ENCODE measurements around the gene ZNRD2. TPM values are rescaled to one million over a fixed set of nuclear protein-coding genes. Genes with fewer than 3 reads are reported as not detected.
"Not testable (repeated sequence)": the region's sequence is repeated elsewhere in the genome, so short reads cannot be mapped to it uniquely, and the experiment has no call there.

Gene ZNRD2
- 10 to 100 TPM; 50.7 to 56.4 TPM for total RNA-seq

GRCh38 chr11:65569973-65570918, at the start of gene ZNRD2:
ZNRD2 (plus strand) TSS chr11:65570477; CDS start chr11:65570492, 15 bp downstream.
- Mint-ChIP-seq H3K4me3 (peak within 1 kb of the TSS; percentile 97), H3K9me3 (ENCODE audit: low read depth) (no peaks in the 10 kb centered on the region), H3K36me3 (ENCODE audit: low read depth) (peaks cover 35% of the 10 kb centered on the region), H3K27me3 (no peaks in the 10 kb centered on the region), H3K27ac (peak within 1 kb of the TSS; percentile 96), H3K4me1 (peaks cover 60% of the 10 kb centered on the region)
- peak; percentile 100 for DNase-seq
- CTCF ChIA-PET = interaction anchor here (0.5 to 4.6 kb wide), 12 partner anchors 11 to 425 kb away, joined by 3 to 42 read pairs (median 4); partner anchors contain the start of gene PCNX3
- intact Hi-C loops (cut with DNase I, micrococcal nuclease) = loop anchor here (1.0 to 5.0 kb wide), 19 partner anchors 15 to 793 kb away; partner anchors contain the start of genes PCNX3 (in 2 of the 2), SLC25A45 (in 2 of the 2), ATG2A (in 1 of the 2) and BANF1 (in 1 of the 2)
- POLR2A ChIA-PET = interaction anchor here (0.5 to 2.0 kb wide), 10 partner anchors 11 to 151 kb away, joined by 3 to 7 read pairs (median 5); partner anchors contain the start of gene MAP3K11
- peak; percentile 75 for ATAC-seq

- H3K4me3 Mint-ChIP-seq = peak overlapping the region; percentile 74
- ATAC-seq; H3K9me3 Mint-ChIP-seq (ENCODE audit: low read depth); H3K27me3 Mint-ChIP-seq; H3K36me3 Mint-ChIP-seq (ENCODE audit: low read depth); intact Hi-C loops (cut with DNase I, micrococcal nuclease): not testable (repeated sequence)
- peak overlapping the region; percentile 34 for H3K27ac Mint-ChIP-seq
- CTCF ChIA-PET = interaction anchor here (0.5 to 1.5 kb wide), 3 partner anchors 22 to 1335 kb away, joined by 3 read pairs; no protein-coding TSS in a partner anchor
- peak; percentile 48 for DNase-seq
- H3K4me1 Mint-ChIP-seq = peaks cover 41% of the 10 kb centered on the region
- POLR2A ChIA-PET = interaction anchor here (0.6 kb wide), 1 partner anchor 13 kb away, joined by 4 read pairs; no protein-coding TSS in a partner anchor
Measured at GRCh38 chr11:65521777-65522521, 48.3 kb upstream of the ZNRD2 start.

GRCh38 chr11:65522718-65523630, 47.3 kb upstream of the ZNRD2 start:
- intact Hi-C loops (cut with DNase I, micrococcal nuclease); H3K27me3 Mint-ChIP-seq; H3K9me3 Mint-ChIP-seq (ENCODE audit: low read depth): not testable (repeated sequence)
- ATAC-seq (peak; percentile 23), DNase-seq (peak; percentile 57)
- Mint-ChIP-seq H3K4me1 (peaks cover 43% of the 10 kb centered on the region), H3K36me3 (ENCODE audit: low read depth) (peaks cover 13% of the 10 kb centered on the region), H3K4me3 (peak overlapping the region; percentile 74), H3K27ac (peak overlapping the region; percentile 93)
- ChIA-PET CTCF (interaction anchor here (1.3 kb wide), 1 partner anchor 107 kb away, joined by 3 read pairs; no protein-coding TSS in a partner anchor), POLR2A (interaction anchor here (1.1 kb wide), 1 partner anchor 17 kb away, joined by 3 read pairs; no protein-coding TSS in a partner anchor)

- H3K36me3 Mint-ChIP-seq (ENCODE audit: low read depth) = peaks cover 13% of the 10 kb centered on the region
- peak overlapping the region; percentile 74 for H3K4me3 Mint-ChIP-seq
- H3K9me3 Mint-ChIP-seq (ENCODE audit: low read depth); DNase-seq; intact Hi-C loops (cut with DNase I, micrococcal nuclease); H3K27me3 Mint-ChIP-seq: not testable (repeated sequence)
- peak overlapping the region; percentile 93 for H3K27ac Mint-ChIP-seq
- H3K4me1 Mint-ChIP-seq = peaks cover 43% of the 10 kb centered on the region
- ChIA-PET POLR2A (interaction anchor here (0.9 to 1.1 kb wide), 2 partner anchors 17 to 98 kb away, joined by 3 read pairs; no protein-coding TSS in a partner anchor), CTCF (interaction anchor here (0.5 to 3.8 kb wide), 2 partner anchors 9 to 17 kb away, joined by 3 to 26 read pairs; no protein-coding TSS in a partner anchor)
- ATAC-seq = peak; percentile 10
Measured at GRCh38 chr11:65523631-65523968, 46.7 kb upstream of the ZNRD2 start.

GRCh38 chr11:65524014-65524740, 46.1 kb upstream of the ZNRD2 start:
- Mint-ChIP-seq H3K4me3 (peak overlapping the region; percentile 74), H3K36me3 (ENCODE audit: low read depth) (peaks cover 16% of the 10 kb centered on the region), H3K27me3 (no peaks in the 10 kb centered on the region), H3K4me1 (peaks cover 48% of the 10 kb centered on the region), H3K9me3 (ENCODE audit: low read depth) (no peaks in the 10 kb centered on the region), H3K27ac (peak overlapping the region; percentile 93)
- intact Hi-C loops (cut with DNase I, micrococcal nuclease) = loop anchor here in 1 of 2 experiments (1.0 to 2.0 kb wide), 2 partner anchors 91 to 395 kb away; partner anchors contain the start of genes C11orf68, DRAP1, MAP3K11 and PCNX3
- ATAC-seq (peak; percentile 11), DNase-seq (no peak)
- ChIA-PET CTCF (interaction anchor here (0.5 to 3.8 kb wide), 5 partner anchors 9 to 256 kb away, joined by 3 to 26 read pairs (median 4); no protein-coding TSS in a partner anchor), POLR2A (interaction anchor here (0.9 to 1.5 kb wide), 4 partner anchors 17 to 99 kb away, joined by 3 to 4 read pairs (median 3); partner anchors contain the start of gene PCNX3)

GRCh38 chr11:65524741-65525545, 45.3 kb upstream of the ZNRD2 start, which contains the start of gene SCYL1:
SCYL1 (plus strand) TSS chr11:65525083; CDS start chr11:65525154, 71 bp downstream.
- intact Hi-C loops (cut with DNase I, micrococcal nuclease) = loop anchor here in 1 of 2 experiments (1.0 to 2.0 kb wide), 8 partner anchors 15 to 477 kb away; partner anchors contain the start of genes BANF1, C11orf68, DRAP1 and EIF1AD
- H3K9me3 Mint-ChIP-seq (ENCODE audit: low read depth) = no peaks in the 10 kb centered on the region
- peaks cover 51% of the 10 kb centered on the region for H3K4me1 Mint-ChIP-seq
- peak within 1 kb of the TSS; percentile 93 for H3K27ac Mint-ChIP-seq
- DNase-seq = peak; percentile 91
- ChIA-PET CTCF (interaction anchor here (0.6 to 3.8 kb wide), 7 partner anchors 16 to 255 kb away, joined by 3 to 26 read pairs (median 4); no protein-coding TSS in a partner anchor), POLR2A (interaction anchor here (0.6 to 1.5 kb wide), 6 partner anchors 14 to 104 kb away, joined by 3 to 8 read pairs (median 3); partner anchors contain the start of genes MALAT1 and PCNX3)
- H3K27me3 Mint-ChIP-seq = no peaks in the 10 kb centered on the region
- ATAC-seq = peak; percentile 85
- peak within 1 kb of the TSS; percentile 86 for H3K4me3 Mint-ChIP-seq
- H3K36me3 Mint-ChIP-seq (ENCODE audit: low read depth) = peaks cover 16% of the 10 kb centered on the region

GRCh38 chr11:65525546-65526480, 44.5 kb upstream of the ZNRD2 start:
- H3K27me3 Mint-ChIP-seq = no peaks in the 10 kb centered on the region
- H3K9me3 Mint-ChIP-seq (ENCODE audit: low read depth) = no peaks in the 10 kb centered on the region
- peak overlapping the region; percentile 69 for H3K27ac Mint-ChIP-seq
- peak overlapping the region; percentile 86 for H3K4me3 Mint-ChIP-seq
- ATAC-seq (peak; percentile 11), DNase-seq (no peak)
- CTCF ChIA-PET = interaction anchor here (0.6 to 3.8 kb wide), 10 partner anchors 15 to 592 kb away, joined by 3 to 26 read pairs (median 4); no protein-coding TSS in a partner anchor
- H3K4me1 Mint-ChIP-seq = peaks cover 51% of the 10 kb centered on the region
- H3K36me3 Mint-ChIP-seq (ENCODE audit: low read depth) = peaks cover 18% of the 10 kb centered on the region
- POLR2A ChIA-PET = interaction anchor here (0.6 to 1.5 kb wide), 5 partner anchors 13 to 105 kb away, joined by 3 to 8 read pairs (median 3); partner anchors contain the start of genes MALAT1 and PCNX3
- intact Hi-C loops (cut with DNase I, micrococcal nuclease) = loop anchor here in 1 of 2 experiments (1.0 to 2.0 kb wide), 7 partner anchors 14 to 476 kb away; partner anchors contain the start of genes BANF1, EIF1AD, MAP3K11 and PCNX3

GRCh38 chr11:65526744-65527143, 43.5 kb upstream of the ZNRD2 start:
- DNase-seq (no peak), ATAC-seq (no peak)
- no peaks in the 10 kb centered on the region for H3K9me3 Mint-ChIP-seq (ENCODE audit: low read depth)
- H3K36me3 Mint-ChIP-seq (ENCODE audit: low read depth) = peaks cover 27% of the 10 kb centered on the region
- POLR2A ChIA-PET = interaction anchor here (0.5 kb wide), 1 partner anchor 748 kb away, joined by 3 read pairs; no protein-coding TSS in a partner anchor
- H3K27me3 Mint-ChIP-seq = no peaks in the 10 kb centered on the region
- CTCF ChIA-PET = interaction anchor here (0.7 to 3.8 kb wide), 4 partner anchors 9 to 195 kb away, joined by 3 to 26 read pairs (median 3); no protein-coding TSS in a partner anchor
- no peak overlapping the region for H3K27ac Mint-ChIP-seq
- H3K4me1 Mint-ChIP-seq = peaks cover 48% of the 10 kb centered on the region
- peak overlapping the region; percentile 86 for H3K4me3 Mint-ChIP-seq
- intact Hi-C loops (cut with DNase I, micrococcal nuclease) = no loop called here

Measured in activated CD4-positive, alpha-beta T cell treated with anti-CD3 and anti-CD28 coated beads for 36 hours (primary cell).